NCI-H2029 treated with DMSO at 0.1 percent for 48 hours (cell line): Measurements from ENCODE around the gene IL4I1.
A peak's percentile ranks its signal among the peaks of the same experiment; 100 is the strongest.

ENCODE experiments used
- DNase-seq: peaks from one replicate; lab custom pipeline; 2025; lab: John Stamatoyannopoulos, UW

Gene IL4I1

GRCh38 chr19:49895566-49896297 lies 955 bp downstream of the IL4I1 start:
- no peak for DNase-seq

GRCh38 chr19:49894879-49895565 lies 1.7 kb downstream of the IL4I1 start:
- no peak for DNase-seq

GRCh38 chr19:49894011-49894664 lies 2.5 kb downstream of the IL4I1 start:
- no peak for DNase-seq

- DNase-seq: no peak
Measured at GRCh38 chr19:49892716-49893115, 4.0 kb downstream of the IL4I1 start.

- DNase-seq: no peak
Measured at GRCh38 chr19:49891393-49891792, 5.3 kb downstream of the IL4I1 start.

GRCh38 chr19:49890349-49891311 lies 6.1 kb downstream of the IL4I1 start:
- peak; percentile 4 for DNase-seq

GRCh38 chr19:49889687-49890348 lies 6.9 kb downstream of the IL4I1 start:
- DNase-seq: no peak

- DNase-seq: no peak
Measured at GRCh38 chr19:49889038-49889686, 7.5 kb downstream of the IL4I1 start.

GRCh38 chr19:49888510-49888824 lies 8.2 kb downstream of the IL4I1 start:
- peak; percentile 13 for DNase-seq

GRCh38 chr19:49887665-49888509 lies 8.8 kb downstream of the IL4I1 start:
- DNase-seq: peak; percentile 3

GRCh38 chr19:49887037-49887664 lies 9.5 kb downstream of the IL4I1 start:
- DNase-seq: no peak

- DNase-seq: no peak
Measured at GRCh38 chr19:49884760-49885159, 11.9 kb downstream of the IL4I1 start.

- no peak for DNase-seq
Measured at GRCh38 chr19:49884109-49884508, 12.6 kb downstream of the IL4I1 start.

- no peak for DNase-seq
Measured at GRCh38 chr19:49883094-49883493, 13.6 kb downstream of the IL4I1 start.

GRCh38 chr19:49882643-49883042 lies 14.0 kb downstream of the IL4I1 start:
- DNase-seq: no peak

GRCh38 chr19:49881672-49882394 lies 14.9 kb downstream of the IL4I1 start:
- no peak for DNase-seq

GRCh38 chr19:49881186-49881585 lies 15.5 kb downstream of the IL4I1 start:
- DNase-seq: no peak

GRCh38 chr19:49880162-49880869 lies 16.4 kb downstream of the IL4I1 start:
- no peak for DNase-seq
